HEK293 (cell line): Measurements from ENCODE around the gene ZNF672.

Source experiments
- CTCF ChIA-PET: fragments of 350-600 bp; formaldehyde crosslinking; extraction: SDS; loops from one replicate; lab custom pipeline; 2021; ENCODE audit warnings: antibody characterized with exemption; lab: Yijun Ruan, JAX
- POLR2A ChIA-PET: fragments of 300-600 bp; formaldehyde crosslinking; extraction: SDS; loops from one replicate; lab custom pipeline; 2020; ENCODE audit warnings: antibody characterized with exemption, inconsistent platforms; lab: Yijun Ruan, JAX
- H3K27ac ChIP-seq: fragments of 200-500 bp; sonication (Bioruptor generic); 2 replicates; pipeline ENCODE4 v1.5.1; 2014; ENCODE audit warnings: low read depth, low read length, control low read depth, inconsistent platforms; ENCODE audit errors: extremely low read depth
- H3K36me3 ChIP-seq, 2 experiments: fragments of 200-500 bp in 1 of 2; sonication (Bioruptor generic) in 1 of 2; 1 replicate in 1 of 2; 2 replicates in 1 of 2; pipeline ENCODE4 v1.5.1; 2014 to 2017; ENCODE audit warnings: inconsistent platforms in 2 of 2, low read length in 2 of 2; ENCODE audit not compliant: control insufficient read depth in 2 of 2, insufficient read depth in 1 of 2
- H3K4me1 ChIP-seq: fragments of 200-500 bp; sonication (Bioruptor generic); 2 replicates; pipeline ENCODE4 v1.5.1; 2014; ENCODE audit warnings: mild to moderate bottlenecking, low read length, inconsistent platforms; ENCODE audit not compliant: control insufficient read depth, insufficient read depth
- H3K4me3 ChIP-seq: 2 replicates; pipeline ENCODE4 v1.5.1; 2011; ENCODE audit warnings: low read depth, mild to moderate bottlenecking, control low read depth, low read length, moderate library complexity
- H3K9me3 ChIP-seq: fragments of 200-500 bp; sonication (Bioruptor generic); 2 replicates; pipeline ENCODE4 v1.5.1; 2014; ENCODE audit warnings: low read depth, low read length, inconsistent platforms; ENCODE audit not compliant: control insufficient read depth, insufficient read depth
- CTCF ChIP-seq: fragments of 450-650 bp; formaldehyde crosslinking; IDR thresholded peaks from 2 replicates; pipeline ENCODE4 v1.5.1; 2016; ENCODE audit warnings: missing biosample characterization, missing genetic modification characterization
- GLI2 ChIP-seq: fragments of 450-650 bp; formaldehyde crosslinking; IDR thresholded peaks from 2 replicates; pipeline ENCODE4; 2017; ENCODE audit warnings: missing biosample characterization, missing genetic modification characterization, low read depth, borderline replicate concordance
- GLIS1 ChIP-seq: fragments of 450-650 bp; formaldehyde crosslinking; IDR thresholded peaks from 2 replicates; pipeline ENCODE4 v1.5.1; 2016; ENCODE audit warnings: missing biosample characterization, missing genetic modification characterization
- KLF17 ChIP-seq: fragments of 450-650 bp; formaldehyde crosslinking; IDR thresholded peaks from 2 replicates; pipeline ENCODE4 v1.5.1; 2016; ENCODE audit warnings: missing biosample characterization, missing genetic modification characterization
- SALL2 ChIP-seq: fragments of 450-650 bp; formaldehyde crosslinking; IDR thresholded peaks from 2 replicates; pipeline ENCODE4 v1.5.0; 2017; ENCODE audit warnings: missing biosample characterization, mild to moderate bottlenecking, missing genetic modification characterization, borderline replicate concordance
- SCRT2 ChIP-seq: fragments of 450-650 bp; formaldehyde crosslinking; IDR thresholded peaks from 2 replicates; pipeline ENCODE4 v1.5.1; 2016; ENCODE audit warnings: missing biosample characterization, missing genetic modification characterization
- WT1 ChIP-seq: fragments of 450-650 bp; formaldehyde crosslinking; IDR thresholded peaks from 2 replicates; pipeline ENCODE4 v1.5.1; 2016; ENCODE audit warnings: missing biosample characterization, missing genetic modification characterization
- ZBTB1 ChIP-seq: fragments of 450-650 bp; formaldehyde crosslinking; IDR thresholded peaks from 2 replicates; pipeline ENCODE4 v1.5.1; 2016; ENCODE audit warnings: missing biosample characterization, missing genetic modification characterization
- ZBTB20 ChIP-seq: fragments of 450-650 bp; formaldehyde crosslinking; IDR thresholded peaks from 2 replicates; pipeline ENCODE4 v1.5.1; 2016; ENCODE audit warnings: missing biosample characterization, missing genetic modification characterization
- ZBTB7A ChIP-seq: fragments of 450-650 bp; formaldehyde crosslinking; IDR thresholded peaks from 2 replicates; pipeline ENCODE4 v1.5.1; 2016; ENCODE audit warnings: low read depth, missing biosample characterization, missing genetic modification characterization
- ZNF114 ChIP-seq: fragments of 450-650 bp; formaldehyde crosslinking; IDR thresholded peaks from 2 replicates; pipeline ENCODE4 v1.5.0; 2017; ENCODE audit warnings: missing biosample characterization, missing genetic modification characterization
- ZNF140 ChIP-seq: fragments of 450-650 bp; formaldehyde crosslinking; IDR thresholded peaks from 2 replicates; pipeline ENCODE4 v1.5.1; 2016; ENCODE audit warnings: missing biosample characterization, missing genetic modification characterization
- ZNF211 ChIP-seq: fragments of 450-650 bp; formaldehyde crosslinking; IDR thresholded peaks from 2 replicates; pipeline ENCODE4 v1.5.1; 2016; ENCODE audit warnings: low read depth, missing biosample characterization, missing genetic modification characterization
- ZNF223 ChIP-seq: fragments of 450-650 bp; formaldehyde crosslinking; IDR thresholded peaks from 2 replicates; pipeline ENCODE4 v1.5.1; 2016; ENCODE audit warnings: missing biosample characterization, missing genetic modification characterization
- ZNF354C ChIP-seq: fragments of 450-650 bp; formaldehyde crosslinking; IDR thresholded peaks from 2 replicates; pipeline ENCODE4 v1.5.1; 2016; ENCODE audit warnings: missing biosample characterization, missing genetic modification characterization, low read depth, borderline replicate concordance
- ZNF48 ChIP-seq: fragments of 450-650 bp; formaldehyde crosslinking; IDR thresholded peaks from 2 replicates; pipeline ENCODE4 v1.5.1; 2016; ENCODE audit warnings: missing biosample characterization, missing genetic modification characterization
- ZNF544 ChIP-seq: fragments of 450-650 bp; formaldehyde crosslinking; IDR thresholded peaks from 2 replicates; pipeline ENCODE4 v1.5.0; 2017; ENCODE audit warnings: missing biosample characterization, missing genetic modification characterization
- ZNF555 ChIP-seq: fragments of 450-650 bp; formaldehyde crosslinking; conservative IDR thresholded peaks from 2 replicates; pipeline ENCODE4 v1.5.1; 2017; ENCODE audit warnings: missing biosample characterization, mild to moderate bottlenecking, missing genetic modification characterization, inconsistent platforms
- ZNF610 ChIP-seq: fragments of 450-650 bp; formaldehyde crosslinking; IDR thresholded peaks from 2 replicates; pipeline ENCODE4 v1.5.1; 2016; ENCODE audit warnings: missing biosample characterization, missing genetic modification characterization, borderline replicate concordance
- ZNF658 ChIP-seq: fragments of 450-650 bp; formaldehyde crosslinking; IDR thresholded peaks from 2 replicates; pipeline ENCODE4; 2016; ENCODE audit warnings: missing biosample characterization, missing genetic modification characterization
- ZNF664 ChIP-seq: fragments of 450-650 bp; formaldehyde crosslinking; IDR thresholded peaks from 2 replicates; pipeline ENCODE4 v1.5.1; 2016; ENCODE audit warnings: missing biosample characterization, missing genetic modification characterization
- ZNF701 ChIP-seq: fragments of 450-650 bp; formaldehyde crosslinking; IDR thresholded peaks from 2 replicates; pipeline ENCODE4 v1.5.1; 2016; ENCODE audit warnings: missing biosample characterization, missing genetic modification characterization
- ZNF768 ChIP-seq: fragments of 450-650 bp; formaldehyde crosslinking; IDR thresholded peaks from 2 replicates; pipeline ENCODE4 v1.5.1; 2018; ENCODE audit warnings: missing biosample characterization, mild to moderate bottlenecking, missing genetic modification characterization
- ZNF777 ChIP-seq: fragments of 450-650 bp; formaldehyde crosslinking; IDR thresholded peaks from 2 replicates; pipeline ENCODE4 v1.5.1; 2017; ENCODE audit warnings: missing biosample characterization, missing genetic modification characterization, borderline replicate concordance
- ZNF830 ChIP-seq: fragments of 450-650 bp; IDR thresholded peaks from 2 replicates; pipeline ENCODE4 v1.5.0; 2018; ENCODE audit warnings: missing biosample characterization, missing genetic modification characterization, low read depth, mild to moderate bottlenecking, moderate library complexity
- ZSCAN16 ChIP-seq: fragments of 450-650 bp; formaldehyde crosslinking; IDR thresholded peaks from 2 replicates; pipeline ENCODE4 v1.5.1; 2016; ENCODE audit warnings: missing biosample characterization, missing genetic modification characterization
- TF ChIP-seq, protein P1 (sequence below): fragments of 450-650 bp; formaldehyde crosslinking; IDR thresholded peaks from 2 replicates; pipeline ENCODE4 v1.5.1; 2016; ENCODE audit warnings: missing biosample characterization, missing genetic modification characterization

Gene ZNF672

GRCh38 chr1:248812736-248813425 lies 25.1 kb upstream of the ZNF672 start (continued):
- TF ChIP-seq ZNF114 (tag by site-specific recombination) (no peak), WT1 (no peak), ZBTB20 (tag by site-specific recombination) (no peak), ZNF544 (tag by site-specific recombination) (no peak), ZNF211 (tag by site-specific recombination) (no peak), ZNF768 (tag by site-specific recombination) (no peak), ZNF664 (no peak)

DNA sequence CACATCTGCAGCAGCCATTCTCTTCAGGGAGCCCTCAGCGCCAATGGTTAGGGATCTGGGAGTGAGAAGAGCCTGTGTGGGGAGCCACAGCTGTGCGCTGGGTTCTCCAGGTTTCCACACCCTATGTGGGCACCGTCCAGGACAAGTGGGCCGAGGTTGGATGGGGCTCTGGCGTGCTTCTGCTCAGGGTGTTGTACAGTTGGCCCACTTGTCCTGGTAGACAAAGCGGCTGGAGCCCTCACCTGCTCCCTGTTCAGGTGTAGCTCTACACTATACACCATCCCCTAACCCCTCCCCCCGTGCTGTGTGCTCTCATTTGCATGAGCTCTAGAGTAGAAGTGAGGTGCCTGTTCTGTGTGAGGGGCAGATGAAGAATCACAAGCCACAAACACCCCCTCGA lies 24.5 kb upstream of the ZNF672 start:
- CTCF ChIA-PET, result no interaction called here
- no peaks in the 10 kb centered on the region for H3K4me1 ChIP-seq
- no peak overlapping the region for H3K4me3 ChIP-seq
- no peak overlapping the region for H3K27ac ChIP-seq
- no peaks in the 10 kb centered on the region for H3K9me3 ChIP-seq
- peaks cover 0 to 49% of the 10 kb centered on the region in 2 experiments; a peak in 1 of 3 replicates for H3K36me3 ChIP-seq
- TF ChIP-seq SALL2 (tag by site-specific recombination) (no peak), SCRT2 (tag by site-specific recombination) (no peak), GLIS1 (no peak), GLI2 (tag by site-specific recombination) (no peak), ZNF555 (tag by site-specific recombination) (no peak), ZBTB7A (tag by site-specific recombination) (no peak), ZNF701 (tag by site-specific recombination) (no peak), ZNF354C (no peak), ZBTB1 (no peak), ZNF777 (tag by site-specific recombination) (no peak)
- POLR2A ChIA-PET, result no interaction called here

DNA sequence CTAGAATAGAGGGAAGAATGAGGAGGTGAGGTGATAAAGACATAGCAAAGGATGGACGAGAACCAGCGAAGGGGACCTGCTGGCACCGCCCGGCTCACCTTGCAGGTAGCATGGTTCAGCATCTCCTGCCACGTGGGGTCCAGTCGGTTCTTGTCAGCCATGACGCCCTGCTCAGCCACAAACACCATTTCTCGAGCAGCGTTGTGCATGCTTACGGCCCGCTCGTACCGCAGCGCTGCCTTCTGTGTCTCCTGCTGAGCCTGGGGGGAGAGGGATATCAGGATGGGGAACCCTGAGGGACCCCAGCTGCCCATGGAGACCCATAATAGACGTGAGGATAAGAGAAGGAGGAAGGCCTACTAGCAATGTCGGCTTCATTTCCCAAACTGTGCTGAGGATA lies 23.7 kb upstream of the ZNF672 start:
- ChIA-PET CTCF (no interaction called here), POLR2A (no interaction called here)
- peaks cover 0 to 55% of the 10 kb centered on the region in 2 experiments; a peak in 1 of 3 replicates for H3K36me3 ChIP-seq
- no peaks in the 10 kb centered on the region for H3K9me3 ChIP-seq
- H3K4me1 ChIP-seq, result no peaks in the 10 kb centered on the region
- H3K27ac ChIP-seq, result no peak overlapping the region
- TF ChIP-seq ZNF48 (tag by site-specific recombination) (no peak), CTCF (tag by site-specific recombination) (no peak), KLF17 (tag by site-specific recombination) (no peak), ZNF830 (no peak), ZNF658 (no peak), ZSCAN16 (tag by site-specific recombination) (no peak), ZNF140 (no peak), ZNF768 (tag by site-specific recombination) (no peak), ZNF223 (tag by site-specific recombination) (no peak), ZNF610 (tag by site-specific recombination) (no peak), ZNF544 (tag by site-specific recombination) (no peak), ZNF777 (tag by site-specific recombination) (no peak), SALL2 (tag by site-specific recombination) (no peak)
- TF ChIP-seq, protein P1, sequence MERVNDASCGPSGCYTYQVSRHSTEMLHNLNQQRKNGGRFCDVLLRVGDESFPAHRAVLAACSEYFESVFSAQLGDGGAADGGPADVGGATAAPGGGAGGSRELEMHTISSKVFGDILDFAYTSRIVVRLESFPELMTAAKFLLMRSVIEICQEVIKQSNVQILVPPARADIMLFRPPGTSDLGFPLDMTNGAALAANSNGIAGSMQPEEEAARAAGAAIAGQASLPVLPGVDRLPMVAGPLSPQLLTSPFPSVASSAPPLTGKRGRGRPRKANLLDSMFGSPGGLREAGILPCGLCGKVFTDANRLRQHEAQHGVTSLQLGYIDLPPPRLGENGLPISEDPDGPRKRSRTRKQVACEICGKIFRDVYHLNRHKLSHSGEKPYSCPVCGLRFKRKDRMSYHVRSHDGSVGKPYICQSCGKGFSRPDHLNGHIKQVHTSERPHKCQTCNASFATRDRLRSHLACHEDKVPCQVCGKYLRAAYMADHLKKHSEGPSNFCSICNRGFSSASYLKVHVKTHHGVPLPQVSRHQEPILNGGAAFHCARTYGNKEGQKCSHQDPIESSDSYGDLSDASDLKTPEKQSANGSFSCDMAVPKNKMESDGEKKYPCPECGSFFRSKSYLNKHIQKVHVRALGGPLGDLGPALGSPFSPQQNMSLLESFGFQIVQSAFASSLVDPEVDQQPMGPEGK (tag by site-specific recombination), result no peak
- H3K4me3 ChIP-seq, result no peak overlapping the region
